HG03460 (cell line): ENCODE measurements around the gene ADAMTSL2.

ENCODE experiments used
- ATAC-seq: cut with Tn5 transposase; IDR thresholded peaks from one replicate; pipeline ENCODE4 v1.9.1; 2021; ENCODE audit not compliant: unreplicated experiment

Gene ADAMTSL2

GRCh38 chr9:133499132-133499891 lies 35.2 kb upstream of the ADAMTSL2 start:
- ATAC-seq, result no peak

GRCh38 chr9:133499892-133500270 lies 34.6 kb upstream of the ADAMTSL2 start:
- no peak for ATAC-seq

DNA sequence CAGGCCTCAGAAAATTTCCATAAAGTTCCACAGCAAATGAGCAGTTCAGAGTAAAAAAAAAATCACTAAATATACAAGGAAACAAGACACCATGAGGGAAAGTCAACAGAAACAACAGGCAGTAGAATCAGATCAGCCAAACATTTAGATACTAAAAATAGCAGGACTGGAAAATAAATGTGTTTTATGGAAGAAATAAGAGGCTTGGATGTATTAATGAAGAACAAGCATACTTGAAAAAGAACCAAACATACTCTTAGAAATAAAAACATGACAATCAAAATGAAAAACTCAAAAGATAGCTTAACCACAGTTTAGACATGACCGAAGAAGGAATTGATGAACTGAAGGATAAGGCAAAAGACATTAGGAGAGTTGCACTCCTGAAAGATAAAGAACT lies 32.4 kb upstream of the ADAMTSL2 start:
- no peak for ATAC-seq

DNA sequence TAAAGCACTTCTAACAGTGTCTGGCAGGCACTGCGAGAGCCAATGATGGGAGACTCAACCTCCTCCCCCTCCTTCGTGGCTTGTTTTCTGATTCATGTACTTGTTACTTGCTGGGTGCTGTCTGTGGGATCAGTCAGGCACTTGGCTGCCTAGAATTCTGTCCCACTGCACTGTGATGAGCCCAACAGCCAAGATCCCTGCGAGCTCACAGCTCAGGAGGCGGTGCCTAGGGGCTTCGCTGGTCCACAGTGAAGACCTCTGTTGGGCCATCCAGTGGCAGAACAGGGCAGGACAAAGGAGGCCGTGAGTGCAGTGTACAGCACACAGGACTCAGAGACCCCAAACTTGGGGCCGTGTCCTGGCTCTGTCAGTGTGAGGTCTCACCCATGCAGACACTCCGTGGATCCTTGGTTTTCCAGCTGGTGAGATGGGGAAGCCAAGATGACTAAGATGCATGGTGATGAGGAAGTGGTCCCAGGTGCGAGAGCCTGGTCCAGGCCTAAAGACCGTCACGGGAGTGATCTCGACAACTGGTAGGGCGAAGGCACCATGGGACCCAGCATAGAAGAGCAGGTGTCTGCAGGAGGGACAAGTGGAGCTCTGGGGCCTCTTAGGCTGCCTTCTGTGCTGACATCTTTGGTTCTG lies 29.2 kb upstream of the ADAMTSL2 start:
- ATAC-seq, result no peak

GRCh38 chr9:133505901-133506652 lies 28.4 kb upstream of the ADAMTSL2 start:
- no peak for ATAC-seq

- ATAC-seq, result no peak
Observed at GRCh38 chr9:133506653-133507038, 27.9 kb upstream of the ADAMTSL2 start.

DNA sequence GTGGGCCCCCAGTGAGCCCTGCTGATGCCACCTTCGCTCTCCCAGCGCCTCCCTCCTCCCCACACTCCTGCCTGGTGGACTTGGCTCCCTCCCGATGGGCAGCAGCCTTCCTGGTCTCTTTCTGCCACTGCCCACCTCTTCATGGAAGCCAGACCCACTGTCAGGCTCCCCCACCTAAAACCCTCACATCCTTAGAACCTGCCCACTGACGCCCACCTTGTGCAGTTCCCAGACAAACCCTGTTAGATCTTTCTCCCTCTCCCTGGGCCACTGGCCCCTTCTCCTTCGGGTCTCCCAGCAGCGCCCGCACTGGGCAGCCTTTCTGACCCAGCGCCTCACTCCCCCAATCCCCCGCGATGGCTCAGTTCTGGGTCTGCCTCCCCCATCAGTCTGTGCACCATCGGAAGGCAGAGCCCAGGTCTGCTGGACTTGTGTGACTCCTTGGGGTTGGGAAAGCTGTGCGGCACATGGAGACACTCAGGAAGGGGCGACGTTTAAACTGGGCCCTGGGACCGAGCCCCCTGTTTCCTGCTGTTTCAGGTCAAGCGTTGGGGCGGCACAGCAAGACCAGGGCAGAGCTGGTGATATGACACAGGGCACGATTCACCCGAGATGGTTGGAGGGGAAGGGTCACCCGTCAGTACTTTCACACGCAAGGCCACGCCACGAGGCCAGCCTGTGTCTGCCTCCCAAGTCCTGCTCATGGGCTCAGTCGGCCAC lies 27.1 kb upstream of the ADAMTSL2 start:
- no peak for ATAC-seq

DNA sequence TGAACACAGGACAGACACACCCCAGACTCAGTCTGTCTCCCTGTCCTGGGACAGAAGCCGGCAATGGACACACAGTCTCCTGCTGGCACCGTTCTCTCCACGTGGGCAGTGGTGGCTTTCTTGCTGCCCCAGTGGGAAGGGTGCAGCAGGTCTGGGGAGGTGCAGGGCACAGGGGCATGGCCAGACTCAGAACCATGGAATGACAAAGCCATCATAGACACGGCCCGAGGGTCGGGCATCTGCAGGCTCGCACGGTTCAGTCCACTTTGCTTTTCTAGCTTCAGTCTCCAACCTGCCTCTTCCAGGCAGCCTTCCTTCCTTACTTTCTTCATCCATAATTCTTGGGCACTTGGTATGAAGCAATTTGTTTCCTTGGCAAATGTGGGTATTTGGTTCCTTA lies 26.5 kb upstream of the ADAMTSL2 start:
- ATAC-seq, result no peak

DNA sequence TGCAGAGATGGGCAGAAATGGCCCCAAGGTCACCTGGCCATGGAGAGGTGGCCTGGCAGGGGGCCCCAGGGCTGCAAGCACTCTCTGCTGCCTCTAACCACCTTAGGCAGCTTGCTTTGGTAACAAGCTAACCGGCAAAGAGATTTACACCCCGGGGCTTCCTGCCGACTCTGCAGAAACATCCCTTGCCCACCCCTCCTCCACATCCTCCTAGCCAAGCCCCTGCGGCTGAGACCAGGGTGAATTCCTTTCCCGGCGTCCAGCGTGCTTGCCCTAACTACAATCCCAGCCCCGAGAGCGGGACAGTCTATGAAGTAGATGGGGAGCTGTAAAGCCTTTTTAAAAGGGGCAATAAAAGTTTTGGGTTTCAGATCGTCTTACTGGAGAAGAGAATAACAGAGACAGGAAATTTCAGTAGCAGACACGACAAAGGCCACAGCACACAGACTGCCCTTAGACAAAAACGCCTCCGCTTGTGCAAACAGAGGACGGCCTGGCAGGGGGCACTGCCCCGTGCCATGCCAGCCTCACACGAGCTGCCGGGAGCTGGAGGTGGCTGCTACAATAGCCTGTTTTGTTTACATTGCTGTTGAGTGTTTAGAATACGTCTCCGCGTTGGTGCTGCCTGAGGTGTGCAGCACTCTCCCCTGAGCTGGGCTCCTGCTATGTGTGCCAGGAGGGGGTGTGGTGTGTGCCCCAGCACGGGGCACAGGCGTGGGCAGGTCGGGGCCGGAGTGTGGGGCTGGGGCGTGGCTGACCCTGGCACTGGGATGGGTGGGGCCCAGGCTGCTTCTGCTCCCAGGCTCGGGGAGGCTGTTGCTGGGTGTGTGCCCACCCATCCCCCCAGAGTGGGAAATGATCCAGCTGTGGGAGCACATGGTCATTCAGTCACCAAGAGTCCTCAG lies 25.1 kb upstream of the ADAMTSL2 start:
- ATAC-seq, result no peak

DNA sequence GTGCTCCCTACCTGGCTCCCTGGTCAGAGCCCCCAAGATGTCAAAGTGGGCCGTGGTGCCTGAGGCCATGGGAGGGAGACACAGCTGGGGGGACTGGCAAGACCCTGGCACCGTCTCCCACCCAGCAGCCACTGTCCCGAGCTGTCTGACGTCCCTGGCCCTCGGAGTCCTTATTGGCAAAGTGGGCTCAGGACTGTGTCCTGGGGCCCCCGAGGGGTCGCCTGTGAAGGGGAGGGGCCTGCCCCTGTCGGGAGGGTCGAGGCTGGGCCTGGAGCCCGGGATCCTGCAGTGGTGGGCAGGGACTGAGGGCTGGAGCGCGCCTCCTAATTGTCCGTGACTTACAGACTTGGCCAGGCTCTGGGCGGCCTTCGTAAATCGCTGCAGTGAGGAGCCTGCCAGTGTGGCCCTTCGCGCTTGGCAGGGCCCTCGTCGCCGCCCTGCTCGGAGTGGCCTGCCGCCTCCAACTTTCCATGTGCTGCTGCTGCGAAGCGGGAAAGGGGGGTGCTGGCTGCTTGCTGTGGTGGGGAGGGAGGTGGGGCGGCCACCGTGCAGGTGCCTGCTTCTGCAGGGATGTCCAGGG lies 23.5 kb upstream of the ADAMTSL2 start:
- ATAC-seq, result no peak

GRCh38 chr9:133511607-133512006 lies 22.9 kb upstream of the ADAMTSL2 start:
- no peak for ATAC-seq

GRCh38 chr9:133512253-133513213 lies 22.0 kb upstream of the ADAMTSL2 start:
- ATAC-seq, result no peak

- no peak for ATAC-seq
Observed at GRCh38 chr9:133513214-133514100, 21.0 kb upstream of the ADAMTSL2 start.

DNA sequence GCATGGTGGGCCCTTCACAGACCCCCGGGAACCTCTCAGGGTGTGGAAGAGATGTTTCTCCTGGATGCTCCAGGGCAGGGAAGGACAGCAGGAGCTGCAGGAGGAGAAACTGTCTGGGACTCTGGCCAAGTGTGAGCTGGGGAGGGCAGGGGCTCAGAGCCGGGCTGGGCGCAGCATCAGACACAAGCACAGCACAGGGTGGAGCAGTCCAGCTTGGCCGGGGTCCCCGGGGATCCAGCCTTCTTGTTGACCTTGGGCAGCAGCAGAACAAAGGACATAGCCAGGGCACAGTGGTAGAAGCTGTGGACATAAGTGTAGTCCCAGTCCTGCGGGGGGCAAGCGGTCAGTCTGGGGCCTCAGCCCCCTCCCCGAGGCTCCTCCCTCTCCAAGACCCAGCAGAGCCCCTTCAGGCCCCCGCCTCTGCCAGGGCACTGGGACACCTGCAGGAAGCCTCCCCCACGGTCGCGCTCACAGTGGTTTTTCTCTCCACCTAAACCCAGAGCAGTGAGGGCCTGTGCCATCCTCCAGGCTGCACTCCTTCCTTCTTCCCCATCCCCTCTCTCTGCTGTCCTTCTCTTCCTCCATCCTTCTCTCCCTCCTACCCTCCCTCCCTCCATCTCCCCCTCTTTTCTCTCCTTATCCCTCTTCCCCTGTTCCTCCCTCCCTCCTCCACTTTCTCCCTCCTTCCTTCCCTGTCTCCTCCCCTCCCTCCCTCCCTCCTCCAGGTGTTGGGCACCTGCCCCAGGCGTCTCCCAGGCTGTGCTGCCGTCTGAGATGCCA lies 19.9 kb upstream of the ADAMTSL2 start:
- ATAC-seq, result no peak

GRCh38 chr9:133515240-133515610 lies 19.3 kb upstream of the ADAMTSL2 start:
- ATAC-seq, result no peak

GRCh38 chr9:133515615-133516255 lies 18.8 kb upstream of the ADAMTSL2 start:
- ATAC-seq, result no peak
